ENCODE data around the gene SLIT3. TPM values are rescaled to one million over a fixed set of nuclear protein-coding genes. Genes with fewer than 3 reads are reported as not detected.

Gene SLIT3
- total RNA-seq, 1 experiment from 2014 or later, result 0.44 TPM

GRCh38 chr5:168756453-168757391, 544.2 kb downstream of the SLIT3 start:
- Histone ChIP-seq H3K27ac (ENCODE audit: low read length) (no peak overlapping the region), H4K20me1 (ENCODE audit: low read length) (no peaks in the 10 kb centered on the region), H3K4me2 (ENCODE audit: low read length) (no peak overlapping the region), H3K9me2 (replicated peaks; ENCODE audit: low read length) (no peaks in the 10 kb centered on the region), H3F3A (ENCODE audit: low read length, unreplicated experiment) (no peaks in the 10 kb centered on the region), H3K27me3 (ENCODE audit: low read length) (peaks cover 57% of the 10 kb centered on the region), H3K4me1 (ENCODE audit: insufficient read depth, low read length) (no peaks in the 10 kb centered on the region), H3K9me3 (ENCODE audit: low read length) (no peaks in the 10 kb centered on the region), H2AFZ (ENCODE audit: low read length) (no peak overlapping the region), H3K79me2 (ENCODE audit: low read length) (no peaks in the 10 kb centered on the region), H3K36me3 (ENCODE audit: low read depth, low read length) (no peaks in the 10 kb centered on the region), H3K4me3 (ENCODE audit: low read length) (no peak overlapping the region), H3K9ac (ENCODE audit: low read length) (no peak overlapping the region)
- POLR2A ChIA-PET (ENCODE audit: unreplicated experiment), result no interaction called here
- DNase-seq, result no peak
- CTCF ChIA-PET, result no interaction called here
- ATAC-seq, result no peak
- intact Hi-C loops (cut with micrococcal nuclease), result no loop called here
- TF ChIP-seq EZH2 (IDR thresholded peaks at IDR 0.05; ENCODE audit: low read length, unreplicated experiment), result no peak
- no peak for TF ChIP-seq CTCF (conservative IDR thresholded peaks at IDR 0.05; ENCODE audit: low read depth, low read length)
- TF ChIP-seq EZH2phosphoT487 (IDR thresholded peaks at IDR 0.05; ENCODE audit: borderline replicate concordance, low read length), result no peak
- no TSS peak for BruUV-seq (replicated peaks)

GRCh38 chr5:168755548-168756093, 545.3 kb downstream of the SLIT3 start:
- ATAC-seq (no peak), DNase-seq (no peak)
- CTCF ChIA-PET, result no interaction called here
- intact Hi-C loops (cut with micrococcal nuclease), result no loop called here
- H3K79me2 ChIP-seq (ENCODE audit: low read length), result no peaks in the 10 kb centered on the region
- H3K36me3 ChIP-seq (ENCODE audit: low read depth, low read length), result no peaks in the 10 kb centered on the region
- no peak for TF ChIP-seq CTCF (conservative IDR thresholded peaks at IDR 0.05; ENCODE audit: low read depth, low read length)
- TF ChIP-seq EZH2phosphoT487 (IDR thresholded peaks at IDR 0.05; ENCODE audit: borderline replicate concordance, low read length), result no peak
- TF ChIP-seq EZH2 (IDR thresholded peaks at IDR 0.05; ENCODE audit: low read length, unreplicated experiment), result no peak
- POLR2A ChIA-PET (ENCODE audit: unreplicated experiment), result no interaction called here
- H4K20me1 ChIP-seq (ENCODE audit: low read length), result no peaks in the 10 kb centered on the region
- no peak overlapping the region for H3K4me2 ChIP-seq (ENCODE audit: low read length)
- H3K27ac ChIP-seq (ENCODE audit: low read length), result no peak overlapping the region
- no peaks in the 10 kb centered on the region for H3K4me1 ChIP-seq (ENCODE audit: insufficient read depth, low read length)
- no peaks in the 10 kb centered on the region for H3F3A ChIP-seq (ENCODE audit: low read length, unreplicated experiment)
- H3K4me3 ChIP-seq (ENCODE audit: low read length), result no peak overlapping the region
- H3K9me2 ChIP-seq (replicated peaks; ENCODE audit: low read length), result no peaks in the 10 kb centered on the region
- H3K9ac ChIP-seq (ENCODE audit: low read length), result no peak overlapping the region
- BruUV-seq (replicated peaks), result no TSS peak
- H3K27me3 ChIP-seq (ENCODE audit: low read length), result peaks cover 59% of the 10 kb centered on the region
- no peak overlapping the region for H2AFZ ChIP-seq (ENCODE audit: low read length)
- no peaks in the 10 kb centered on the region for H3K9me3 ChIP-seq (ENCODE audit: low read length)

All from PC-3 (cell line).